HT1080 (cell line): ENCODE data around the gene HOXA11. TPM values are rescaled to one million over a fixed set of nuclear protein-coding genes. Genes with fewer than 3 reads are reported as not detected.

Source experiments
- DNase-seq: peaks from one replicate; pipeline ENCODE4 v3.0.0-alpha.2; 2015; ENCODE audit warnings: low read depth
- total RNA-seq: library from RNA; depleted of rRNA; stranded (reverse); fragments of >200 nt; shearing (Covaris generic); gene quantifications from 2 replicates; pipeline ENCODE4 v1.2.3, GENCODE V29; 2014

The HOXA11 gene
- total RNA-seq, 1 experiment from 2014 or later = not detected

DNA sequence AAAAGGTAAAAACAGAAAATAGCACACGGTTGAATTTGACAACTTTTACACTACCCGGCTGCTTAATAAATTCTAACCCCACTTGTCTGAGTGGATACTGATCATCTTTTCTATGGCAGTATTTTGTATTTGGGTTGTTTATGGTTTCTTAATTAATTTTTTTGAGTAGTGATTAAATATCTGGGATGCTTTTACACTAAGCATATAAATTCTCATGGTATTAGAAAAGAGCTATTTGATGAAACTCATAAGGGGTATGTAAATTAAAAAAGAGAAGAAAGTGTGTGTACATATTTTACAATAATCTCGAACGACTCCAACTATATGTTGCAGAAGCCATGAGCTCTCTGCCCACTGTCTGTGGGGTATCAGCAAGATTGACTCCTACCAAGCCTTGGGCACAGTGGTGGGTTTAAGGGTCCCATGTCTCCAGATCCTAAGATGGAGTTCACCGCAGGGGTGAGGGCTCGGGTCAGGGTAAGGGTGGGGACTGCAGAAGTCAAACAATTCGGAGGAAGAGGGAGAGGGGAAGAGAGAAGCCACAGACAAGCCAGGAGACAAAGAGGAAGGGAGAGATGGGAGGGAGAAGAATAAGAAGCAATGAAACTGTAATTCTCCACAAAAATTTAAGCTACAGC, 22.4 kb upstream of the HOXA11 start:
- no peak for DNase-seq

- DNase-seq = no peak
Observed at GRCh38 chr7:27205325-27206280, 20.6 kb upstream of the HOXA11 start.

DNA sequence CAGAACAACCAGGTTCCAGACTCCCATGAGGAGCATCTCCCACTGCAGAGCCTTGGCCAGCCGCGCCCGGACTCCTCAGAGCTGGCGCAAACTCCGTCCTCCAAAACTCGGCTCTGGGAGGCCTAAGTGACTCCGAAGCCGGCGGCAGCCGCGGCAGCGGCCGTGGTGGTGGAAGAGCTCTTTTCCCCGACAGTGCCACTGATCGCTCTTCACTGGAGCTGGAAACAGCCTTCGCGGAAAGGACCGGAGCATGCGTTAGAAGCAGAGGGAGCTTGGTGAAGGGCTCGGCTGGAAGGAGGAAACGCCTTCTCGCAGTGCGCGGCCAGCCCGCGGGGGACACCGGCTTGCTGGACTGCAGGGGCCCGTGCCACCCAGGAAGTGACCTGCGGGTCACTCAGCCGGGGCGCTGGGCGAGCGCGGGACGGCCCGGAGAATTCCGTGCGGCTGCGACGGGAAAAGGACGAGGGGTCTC, 19.9 kb upstream of the HOXA11 start:
- DNase-seq = no peak

DNA sequence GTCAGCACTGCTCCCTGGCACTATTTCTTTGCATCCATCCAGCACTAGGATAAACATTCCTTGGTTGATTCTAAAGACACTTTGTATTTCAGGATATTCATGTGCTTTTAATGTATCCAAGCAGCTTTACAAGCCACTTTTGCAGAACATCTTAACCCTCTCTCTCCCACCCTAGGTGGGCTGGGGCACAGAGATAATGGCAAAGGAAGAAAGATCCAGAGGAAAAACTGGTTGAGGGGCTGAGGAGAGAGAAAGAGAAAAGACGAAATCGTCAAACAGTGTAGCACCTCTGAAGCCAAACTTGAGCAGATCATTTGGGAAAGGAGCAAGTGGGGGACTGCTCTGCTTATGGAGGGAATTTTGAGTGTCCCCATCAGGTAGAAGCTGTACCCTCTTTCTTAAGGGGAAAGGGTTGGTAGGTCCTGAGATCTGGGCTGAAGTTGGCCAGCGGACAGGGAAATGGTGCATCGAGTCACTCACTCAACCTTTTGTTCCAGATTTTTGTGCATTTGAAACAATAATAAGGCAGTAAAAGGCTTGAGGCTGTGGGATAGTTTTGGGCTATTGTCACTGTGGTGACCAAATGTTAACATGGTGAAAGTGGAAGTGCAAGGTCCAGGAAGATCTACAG, 19.0 kb upstream of the HOXA11 start:
- no peak for DNase-seq

GRCh38 chr7:27203365-27203953, 18.4 kb upstream of the HOXA11 start:
- no peak for DNase-seq

- DNase-seq = no peak
Observed at GRCh38 chr7:27202862-27203134, 17.8 kb upstream of the HOXA11 start.

DNA sequence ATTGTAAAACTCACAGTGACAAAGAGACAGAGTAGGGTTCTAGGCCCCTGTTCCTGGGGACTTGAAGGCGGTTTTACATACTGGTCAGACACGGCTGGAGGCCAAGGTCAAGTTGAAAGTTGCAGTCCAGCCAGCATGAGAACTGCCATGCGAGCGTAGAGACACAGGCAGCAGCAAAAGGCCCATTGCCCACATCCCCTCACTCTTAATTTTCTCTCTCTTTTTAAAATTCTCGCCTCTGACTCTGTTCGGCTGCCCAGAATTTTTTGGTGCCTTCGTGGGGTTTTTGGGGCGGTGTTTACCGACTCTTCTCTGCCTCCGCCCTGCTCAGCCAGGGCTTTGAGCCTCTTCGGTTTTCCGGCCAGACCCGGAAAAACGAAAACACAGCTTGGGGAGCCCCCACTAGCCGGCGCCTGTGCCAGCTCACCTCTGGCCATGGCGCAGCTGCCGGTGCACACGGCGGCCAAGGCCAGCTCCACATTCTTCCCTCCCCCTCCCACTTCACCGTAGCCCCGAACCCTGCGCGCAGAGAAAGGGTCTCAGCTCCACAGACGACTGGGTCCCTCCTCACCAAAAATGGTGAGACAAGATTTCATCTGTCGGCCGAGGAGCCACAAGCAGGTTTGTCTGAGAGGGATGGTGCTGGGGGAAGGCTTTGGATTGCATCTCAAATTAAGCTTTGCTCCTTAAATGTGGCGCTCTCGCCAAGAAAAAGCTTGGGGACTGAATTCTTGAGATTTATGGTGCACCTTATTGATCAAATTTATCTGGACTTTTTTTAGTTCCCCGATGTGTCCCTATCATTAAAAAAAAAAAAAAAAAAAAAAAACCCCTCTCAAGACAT, 17.2 kb upstream of the HOXA11 start:
- no peak for DNase-seq

GRCh38 chr7:27201580-27202017, 16.6 kb upstream of the HOXA11 start:
- no peak for DNase-seq

DNA sequence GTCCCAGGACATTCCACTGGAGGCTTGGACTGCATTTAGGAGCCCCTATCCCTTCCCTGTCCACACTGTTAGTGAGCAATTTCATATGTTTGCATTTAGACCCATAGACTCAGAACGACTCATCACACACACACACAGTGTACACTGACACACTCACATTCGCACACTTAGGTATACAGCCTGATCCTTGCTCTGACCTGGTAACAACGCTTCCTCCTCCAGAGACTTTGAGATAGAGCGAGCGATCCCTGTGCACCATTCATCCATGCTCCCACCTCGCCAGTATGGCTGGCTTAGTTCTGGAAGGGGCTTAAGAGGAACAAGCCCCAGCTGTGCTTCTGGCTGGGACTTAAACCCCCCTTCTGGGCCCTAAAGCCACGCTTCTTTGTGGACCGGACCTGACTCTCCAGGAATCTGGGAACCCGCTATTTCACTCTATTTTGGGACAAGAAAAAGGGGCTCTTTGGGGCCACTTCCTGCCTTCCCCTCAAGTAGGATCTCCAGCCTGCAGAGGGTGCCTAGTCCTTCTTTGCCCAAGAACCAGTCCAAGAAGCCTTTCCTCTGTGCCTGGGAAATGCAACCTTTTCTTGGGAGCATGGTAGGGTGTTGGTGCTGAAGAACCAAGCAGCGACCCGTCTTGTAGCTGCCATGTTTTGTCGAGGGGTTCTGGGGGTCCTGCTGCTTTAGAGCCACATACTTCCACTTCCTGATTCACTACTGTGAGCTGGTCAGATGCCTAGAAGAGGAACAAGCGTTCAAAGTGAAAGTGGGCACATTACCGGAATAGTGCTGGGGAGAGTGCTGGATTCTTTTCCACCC, 15.9 kb upstream of the HOXA11 start:
- DNase-seq = no peak

GRCh38 chr7:27199849-27200760, 15.1 kb upstream of the HOXA11 start, which contains the start of gene HOXA13:
Gene HOXA13 (minus strand): TSS chr7:27200091. CDS start chr7:27200077, 14 bp downstream.
- peak; percentile 70 for DNase-seq

DNA sequence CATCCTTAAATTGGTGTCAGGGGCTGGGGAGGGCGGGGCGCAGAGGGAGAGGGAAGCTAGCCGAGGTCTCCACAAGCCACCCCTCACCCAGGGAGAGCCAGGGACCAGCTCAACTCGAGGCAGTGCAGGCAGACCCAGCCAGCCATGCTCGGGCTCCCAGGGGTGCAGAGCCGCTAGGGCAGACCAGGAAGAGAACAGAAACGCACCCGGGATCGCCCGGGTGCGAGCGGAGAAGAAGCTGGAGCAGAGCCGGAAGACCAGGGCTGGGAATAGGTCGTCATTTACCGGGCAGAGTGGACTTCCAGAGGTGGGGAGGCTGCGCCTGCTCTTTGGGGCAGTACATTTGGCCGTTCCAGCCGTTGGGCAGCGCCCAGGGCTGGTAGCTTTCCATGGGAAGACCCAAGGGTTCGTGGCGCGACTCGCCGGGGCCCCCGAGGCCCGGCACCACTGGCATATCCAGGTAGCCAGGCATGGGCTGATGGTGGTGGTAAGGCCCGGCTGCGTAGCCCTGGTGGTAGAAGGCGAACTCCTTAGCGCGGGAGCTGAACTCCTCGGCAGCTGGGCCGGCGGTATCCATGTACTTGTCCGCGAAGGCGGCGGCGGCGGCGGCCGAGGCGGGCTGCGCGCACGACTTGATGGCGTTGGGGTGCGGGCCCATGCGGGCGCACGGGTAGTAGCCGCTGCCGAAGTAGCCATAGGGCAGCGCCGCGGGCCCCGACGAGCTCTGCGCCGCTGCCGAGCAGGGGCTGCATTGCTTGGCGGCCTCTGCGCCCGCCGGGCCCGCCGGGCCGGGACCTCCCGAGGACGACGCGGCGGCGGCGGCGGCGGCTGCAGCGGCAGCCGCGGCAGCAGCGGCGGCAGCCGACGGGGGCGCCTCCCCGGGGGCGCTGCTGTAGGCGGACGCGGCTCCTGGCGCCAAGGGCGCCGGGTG, 14.1 kb upstream of the HOXA11 start:
- DNase-seq = peak; percentile 43

DNA sequence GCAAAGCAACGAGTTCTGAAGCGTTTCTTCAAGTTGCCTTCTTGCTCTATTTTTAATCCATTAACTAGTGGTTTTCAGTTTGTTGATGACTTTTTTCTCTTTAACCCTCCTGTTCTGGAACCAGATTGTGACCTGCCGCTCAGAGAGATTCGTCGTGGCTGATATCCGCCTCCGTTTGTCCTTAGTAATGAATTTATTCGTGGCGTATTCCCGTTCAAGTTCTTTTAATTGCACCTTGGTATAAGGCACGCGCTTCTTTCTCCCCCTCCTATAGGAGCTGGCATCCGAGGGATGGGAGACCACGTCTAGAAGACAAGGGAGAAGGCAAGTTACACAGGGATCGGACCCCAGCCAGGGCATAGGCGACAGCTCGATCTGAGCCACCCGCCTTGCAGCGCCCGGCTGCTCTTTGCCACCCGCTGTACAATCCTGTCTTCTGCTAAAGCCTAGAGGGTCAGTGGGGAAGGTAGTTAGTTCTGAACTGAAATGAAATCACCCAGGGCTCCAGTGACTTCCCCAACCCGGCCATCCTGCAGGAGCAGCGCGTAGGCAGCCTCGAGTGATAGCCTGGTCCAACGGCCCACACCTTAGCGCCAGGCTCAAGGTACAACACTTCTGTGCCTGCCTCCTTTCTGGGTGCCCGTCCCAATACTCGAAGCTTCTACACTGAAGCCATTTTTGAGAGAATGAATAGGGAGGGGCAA, 13.3 kb upstream of the HOXA11 start:
- DNase-seq = no peak

DNA sequence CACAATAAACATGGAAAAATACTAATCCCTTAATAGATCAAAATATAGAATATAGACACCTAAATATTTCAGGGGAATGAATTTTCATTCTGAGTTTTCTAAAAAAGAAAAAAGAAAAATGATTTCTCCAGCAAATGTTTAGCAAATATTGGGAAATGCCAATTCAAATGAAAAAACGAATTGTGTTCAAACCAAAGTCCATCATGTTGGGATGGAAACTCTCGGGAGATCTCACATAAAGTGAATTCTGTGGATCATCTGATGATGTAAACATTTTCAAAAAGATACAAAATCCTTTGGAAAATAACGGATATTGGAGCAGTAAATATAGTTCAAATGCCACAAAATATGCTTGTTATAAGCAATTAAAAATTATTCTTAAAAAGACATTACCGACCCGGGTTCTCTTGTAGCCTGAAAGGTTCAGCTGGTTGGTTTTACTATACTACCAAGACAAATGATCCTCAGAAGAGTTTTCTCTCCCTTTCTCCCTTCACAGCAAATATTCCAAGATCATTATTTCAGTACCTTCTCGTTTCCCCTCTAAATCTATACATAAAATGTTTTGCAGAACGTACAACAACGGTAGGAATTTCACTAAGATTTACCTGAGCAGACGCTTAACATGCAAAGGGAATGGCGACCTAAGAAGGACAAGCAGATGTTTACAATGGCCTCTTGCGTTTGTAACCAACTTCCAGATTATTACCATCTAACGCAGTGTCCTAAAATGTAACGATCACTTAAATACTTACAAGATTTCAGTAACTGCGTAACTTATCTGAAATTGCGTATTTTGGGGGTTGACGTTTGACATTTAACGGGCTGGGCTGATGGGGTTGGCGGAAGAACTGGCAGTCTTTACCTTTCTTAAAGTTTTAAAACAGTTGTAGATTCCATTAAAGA, 12.4 kb upstream of the HOXA11 start:
- no peak for DNase-seq

GRCh38 chr7:27196287-27196767, 11.3 kb upstream of the HOXA11 start:
- DNase-seq = peak; percentile 46

DNA sequence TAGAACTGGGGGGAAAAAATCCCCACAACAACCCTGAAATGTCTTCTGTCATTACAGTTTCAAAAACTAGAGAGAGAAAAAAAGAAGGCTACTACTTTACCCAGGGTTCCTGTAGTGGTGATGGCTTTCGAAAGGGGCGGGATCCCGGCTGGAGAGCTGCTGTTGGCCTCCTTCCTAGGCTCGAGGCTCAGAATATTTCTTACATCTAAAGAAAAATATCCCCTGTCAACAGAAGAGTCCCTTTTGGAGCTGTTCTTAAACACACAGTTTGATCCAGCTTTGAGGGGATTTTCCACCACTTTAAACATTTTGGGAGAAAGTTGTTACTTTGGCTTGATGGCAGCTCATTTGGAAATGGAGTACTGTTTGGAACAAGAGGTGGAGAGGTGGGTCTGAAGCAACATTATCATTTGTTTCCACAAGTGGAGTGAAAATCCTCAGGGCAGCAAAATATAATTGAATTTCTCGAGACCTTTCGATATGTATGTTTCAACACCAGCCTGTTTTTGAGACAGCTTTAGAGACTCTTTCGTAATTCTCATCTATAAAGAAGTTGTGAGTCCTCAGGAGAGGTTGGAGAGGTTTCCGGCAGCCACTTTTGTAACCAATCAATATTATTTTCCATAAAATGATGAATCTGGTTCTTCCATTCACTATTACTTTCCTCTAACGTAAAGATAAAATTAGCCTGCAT, 9.8 kb upstream of the HOXA11 start:
- no peak for DNase-seq
